HepG2 (cell line): ENCODE measurements around the gene PLEKHN1. TPM values are rescaled to one million over a fixed set of nuclear protein-coding genes. Genes with fewer than 3 reads are reported as not detected.

Experiments
- AKAP8 ChIP-seq: sonication (generic); formaldehyde crosslinking; IDR thresholded peaks from 2 replicates; pipeline ENCODE4 v1.5.1; 2020; ENCODE audit warnings: mild to moderate bottlenecking, missing genetic modification reagents
- ATF7-NPFF ChIP-seq: sonication (generic); formaldehyde crosslinking; IDR thresholded peaks from 2 replicates; pipeline ENCODE4 v1.8.1; 2023; ENCODE audit warnings: mild to moderate bottlenecking, low read depth, missing genetic modification reagents, moderate library complexity
- BORCS8-MEF2B ChIP-seq: sonication (generic); formaldehyde crosslinking; IDR thresholded peaks from 2 replicates; pipeline ENCODE4 v1.8.0; 2022; ENCODE audit warnings: mild to moderate bottlenecking, missing genetic modification reagents
- ELF1 ChIP-seq: sonication (generic); formaldehyde crosslinking; IDR thresholded peaks from 2 replicates; pipeline ENCODE4 v1.4.0; 2020; ENCODE audit warnings: missing genetic modification reagents
- FOSL2 ChIP-seq: sonication (generic); formaldehyde crosslinking; IDR thresholded peaks from 2 replicates; pipeline ENCODE4 v1.4.0; 2020; ENCODE audit warnings: missing genetic modification reagents
- SATB2 ChIP-seq: sonication (generic); formaldehyde crosslinking; IDR thresholded peaks from 2 replicates; pipeline ENCODE4 v1.5.0; 2020; ENCODE audit warnings: missing genetic modification reagents
- SRY ChIP-seq: sonication (generic); formaldehyde crosslinking; IDR thresholded peaks from 2 replicates; pipeline ENCODE4 v1.8.0; 2022; ENCODE audit warnings: mild to moderate bottlenecking, missing genetic modification reagents
- ZBTB38 ChIP-seq: sonication (generic); formaldehyde crosslinking; IDR thresholded peaks from 2 replicates; pipeline ENCODE4 v1.5.1; 2020; ENCODE audit warnings: mild to moderate bottlenecking, missing genetic modification reagents
- ZFP36L2 ChIP-seq: sonication (generic); formaldehyde crosslinking; IDR thresholded peaks from 2 replicates; pipeline ENCODE4 v1.4.0; 2020; ENCODE audit warnings: missing genetic modification reagents
- ZFP37 ChIP-seq: sonication (generic); formaldehyde crosslinking; IDR thresholded peaks from 2 replicates; pipeline ENCODE4 v1.4.0; 2020; ENCODE audit warnings: missing genetic modification reagents, borderline replicate concordance
- ZMAT3 ChIP-seq: sonication (generic); formaldehyde crosslinking; conservative IDR thresholded peaks from 2 replicates; pipeline ENCODE4 v1.7.0; 2021; ENCODE audit warnings: missing genetic modification reagents
- ZNF34 ChIP-seq: sonication (generic); formaldehyde crosslinking; IDR thresholded peaks from 2 replicates; pipeline ENCODE4 v1.4.0; 2020; ENCODE audit warnings: mild to moderate bottlenecking, missing genetic modification reagents, borderline replicate concordance
- ZNF563 ChIP-seq: sonication (generic); formaldehyde crosslinking; IDR thresholded peaks from 2 replicates; pipeline ENCODE4 v1.8.0; 2022; ENCODE audit warnings: mild to moderate bottlenecking, moderate library complexity, missing genetic modification reagents
- ZNF792 ChIP-seq: IDR thresholded peaks from 2 replicates; pipeline ENCODE4 v1.6.1; 2016
- polyA plus RNA-seq, 8 experiments: library from polyadenylated mRNA; depleted of rRNA in 3 of 8; stranded (reverse) in 7 of 8; unstranded in 1 of 8; fragments of >200 nt; fragmentation: Illumina TruSeq in 4 of 8; extraction: Trizol in 4 of 8; gene quantifications; 2 replicates each; pipeline versions ENCODE4 v1.2.1 to v1.2.3, GENCODE V29; 2011 to 2016; ENCODE audit warnings: low read depth in 4 of 8, missing spikeins in 1 of 8, mixed read lengths in 1 of 8; ENCODE audit not compliant: insufficient read depth in 1 of 8
- total RNA-seq, 5 experiments: library from RNA; depleted of rRNA; stranded (reverse); fragments of >200 nt; fragmentation: Illumina TruSeq; extraction: Trizol; gene quantifications; 2 replicates each; pipeline ENCODE4 v1.2.3, GENCODE V29; 2016; ENCODE audit warnings: low read depth in 1 of 5
- TF ChIP-seq, protein P1 (sequence below): sonication (generic); formaldehyde crosslinking; IDR thresholded peaks from 2 replicates; pipeline ENCODE4 v1.8.1; 2022; ENCODE audit warnings: mild to moderate bottlenecking, missing genetic modification reagents
- TF ChIP-seq, protein P2 (sequence below): sonication (generic); formaldehyde crosslinking; conservative IDR thresholded peaks from 2 replicates; pipeline ENCODE4 v1.4.0; 2020; ENCODE audit warnings: mild to moderate bottlenecking, missing genetic modification reagents, moderate library complexity
- TF ChIP-seq, protein P3 (sequence below), 2 experiments: sonication (generic) in 1 of 2; formaldehyde crosslinking in 1 of 2; IDR thresholded peaks; 2 replicates each; pipeline versions ENCODE4 v1.4.0 to v1.6.1; 2018 to 2020; ENCODE audit warnings: missing genetic modification reagents in 2 of 2, borderline replicate concordance in 1 of 2, low read depth in 1 of 2, mild to moderate bottlenecking in 1 of 2, missing biosample characterization in 1 of 2
- TF ChIP-seq, protein P4 (sequence below): sonication (generic); formaldehyde crosslinking; conservative IDR thresholded peaks from 2 replicates; pipeline ENCODE4 v1.8.0; 2022; ENCODE audit warnings: mild to moderate bottlenecking, moderate library complexity, missing genetic modification reagents
- TF ChIP-seq, protein P5 (sequence below): IDR thresholded peaks from 2 replicates; pipeline ENCODE4 v1.6.1; 2016; ENCODE audit warnings: missing genetic modification reagents, missing compliant biosample characterization

Gene PLEKHN1
- total and polyA plus RNA-seq, 2 of the 13 experiments (the other 11 are each of a cell fraction or from before 2014, with no cell fraction given) = 0.42 to 0.58 TPM

DNA sequence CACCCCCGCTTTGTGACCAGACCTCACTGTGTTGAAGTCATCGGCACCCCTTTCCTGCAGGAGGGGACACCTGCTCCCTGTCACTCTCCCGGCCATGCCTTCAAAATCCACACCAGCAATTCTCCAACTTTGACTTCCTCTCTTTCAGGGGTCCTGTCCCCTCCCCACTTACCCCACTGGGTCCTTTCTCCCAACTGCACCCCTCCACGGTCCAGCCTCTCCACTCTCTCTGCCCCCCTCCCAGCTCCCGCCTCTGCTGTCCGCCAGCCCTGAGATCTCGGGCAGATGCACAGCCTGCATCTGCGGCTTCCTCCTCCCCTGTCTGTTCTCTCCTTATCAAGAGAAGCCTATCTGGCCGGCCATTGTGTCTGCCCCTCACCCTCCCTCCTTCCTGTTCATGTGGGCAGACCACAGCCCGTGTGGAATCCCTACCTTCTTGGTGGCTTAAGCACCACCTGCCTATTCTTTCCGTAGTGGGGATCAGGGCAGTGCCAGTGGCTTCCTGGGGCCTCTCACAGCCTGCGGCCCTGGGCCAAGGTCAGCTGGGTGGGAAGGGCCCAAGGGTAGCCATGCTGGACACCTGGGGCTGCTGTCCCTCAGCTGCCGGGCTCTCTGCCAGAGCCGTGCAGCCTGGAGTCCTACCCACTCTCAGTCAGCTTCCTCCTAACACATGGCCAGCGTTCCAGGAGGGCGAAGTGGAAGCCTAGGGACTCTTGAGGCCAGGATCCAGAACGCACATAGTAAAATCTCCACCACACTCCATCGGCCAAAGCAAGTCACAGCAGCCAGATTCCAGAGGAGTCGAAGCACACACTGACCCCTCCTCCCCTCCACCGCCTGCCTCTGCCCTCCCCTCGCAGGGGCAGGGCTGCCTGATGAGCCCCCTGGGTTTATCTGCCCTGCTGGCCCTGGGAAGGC lies 38.8 kb downstream of the PLEKHN1 start (continued):
- TF ChIP-seq, protein P1, sequence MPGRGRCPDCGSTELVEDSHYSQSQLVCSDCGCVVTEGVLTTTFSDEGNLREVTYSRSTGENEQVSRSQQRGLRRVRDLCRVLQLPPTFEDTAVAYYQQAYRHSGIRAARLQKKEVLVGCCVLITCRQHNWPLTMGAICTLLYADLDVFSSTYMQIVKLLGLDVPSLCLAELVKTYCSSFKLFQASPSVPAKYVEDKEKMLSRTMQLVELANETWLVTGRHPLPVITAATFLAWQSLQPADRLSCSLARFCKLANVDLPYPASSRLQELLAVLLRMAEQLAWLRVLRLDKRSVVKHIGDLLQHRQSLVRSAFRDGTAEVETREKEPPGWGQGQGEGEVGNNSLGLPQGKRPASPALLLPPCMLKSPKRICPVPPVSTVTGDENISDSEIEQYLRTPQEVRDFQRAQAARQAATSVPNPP = no peak
- TF ChIP-seq ELF1 (CRISPR knock-in tag) (peak; percentile 56; the same call in 1 of the 2 replicates), ATF7-NPFF (CRISPR knock-in tag) (0 out of 2 replicates have a peak, but pooled peaks have one; percentile 32), ZNF792 (peak; percentile 63; the same call in 1 of the 2 replicates), ZMAT3 (peak; percentile 42; the same call in 1 of the 2 replicates), ZFP37 (CRISPR knock-in tag) (no peak), ZFP36L2 (no peak), FOSL2 (CRISPR knock-in tag) (0 out of 2 replicates have a peak, but pooled peaks have one; percentile 42), SATB2 (CRISPR knock-in tag) (no peak), SRY (CRISPR knock-in tag) (peak; percentile 63; the same call in 1 of the 2 replicates), AKAP8 (peak; percentile 76; the same call in 1 of the 2 replicates), ZNF34 (CRISPR knock-in tag) (no peak), ZBTB38 (peak; percentile 49; the same call in 1 of the 2 replicates), BORCS8-MEF2B (CRISPR knock-in tag) (0 out of 2 replicates have a peak, but pooled peaks have one; percentile 41), ZNF563 (CRISPR knock-in tag) (0 out of 2 replicates have a peak, but pooled peaks have one; percentile 20)
- TF ChIP-seq, protein P2, sequence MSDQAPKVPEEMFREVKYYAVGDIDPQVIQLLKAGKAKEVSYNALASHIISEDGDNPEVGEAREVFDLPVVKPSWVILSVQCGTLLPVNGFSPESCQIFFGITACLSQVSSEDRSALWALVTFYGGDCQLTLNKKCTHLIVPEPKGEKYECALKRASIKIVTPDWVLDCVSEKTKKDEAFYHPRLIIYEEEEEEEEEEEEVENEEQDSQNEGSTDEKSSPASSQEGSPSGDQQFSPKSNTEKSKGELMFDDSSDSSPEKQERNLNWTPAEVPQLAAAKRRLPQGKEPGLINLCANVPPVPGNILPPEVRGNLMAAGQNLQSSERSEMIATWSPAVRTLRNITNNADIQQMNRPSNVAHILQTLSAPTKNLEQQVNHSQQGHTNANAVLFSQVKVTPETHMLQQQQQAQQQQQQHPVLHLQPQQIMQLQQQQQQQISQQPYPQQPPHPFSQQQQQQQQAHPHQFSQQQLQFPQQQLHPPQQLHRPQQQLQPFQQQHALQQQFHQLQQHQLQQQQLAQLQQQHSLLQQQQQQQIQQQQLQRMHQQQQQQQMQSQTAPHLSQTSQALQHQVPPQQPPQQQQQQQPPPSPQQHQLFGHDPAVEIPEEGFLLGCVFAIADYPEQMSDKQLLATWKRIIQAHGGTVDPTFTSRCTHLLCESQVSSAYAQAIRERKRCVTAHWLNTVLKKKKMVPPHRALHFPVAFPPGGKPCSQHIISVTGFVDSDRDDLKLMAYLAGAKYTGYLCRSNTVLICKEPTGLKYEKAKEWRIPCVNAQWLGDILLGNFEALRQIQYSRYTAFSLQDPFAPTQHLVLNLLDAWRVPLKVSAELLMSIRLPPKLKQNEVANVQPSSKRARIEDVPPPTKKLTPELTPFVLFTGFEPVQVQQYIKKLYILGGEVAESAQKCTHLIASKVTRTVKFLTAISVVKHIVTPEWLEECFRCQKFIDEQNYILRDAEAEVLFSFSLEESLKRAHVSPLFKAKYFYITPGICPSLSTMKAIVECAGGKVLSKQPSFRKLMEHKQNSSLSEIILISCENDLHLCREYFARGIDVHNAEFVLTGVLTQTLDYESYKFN (CRISPR knock-in tag) = peak; percentile 77
- TF ChIP-seq, protein P3, sequence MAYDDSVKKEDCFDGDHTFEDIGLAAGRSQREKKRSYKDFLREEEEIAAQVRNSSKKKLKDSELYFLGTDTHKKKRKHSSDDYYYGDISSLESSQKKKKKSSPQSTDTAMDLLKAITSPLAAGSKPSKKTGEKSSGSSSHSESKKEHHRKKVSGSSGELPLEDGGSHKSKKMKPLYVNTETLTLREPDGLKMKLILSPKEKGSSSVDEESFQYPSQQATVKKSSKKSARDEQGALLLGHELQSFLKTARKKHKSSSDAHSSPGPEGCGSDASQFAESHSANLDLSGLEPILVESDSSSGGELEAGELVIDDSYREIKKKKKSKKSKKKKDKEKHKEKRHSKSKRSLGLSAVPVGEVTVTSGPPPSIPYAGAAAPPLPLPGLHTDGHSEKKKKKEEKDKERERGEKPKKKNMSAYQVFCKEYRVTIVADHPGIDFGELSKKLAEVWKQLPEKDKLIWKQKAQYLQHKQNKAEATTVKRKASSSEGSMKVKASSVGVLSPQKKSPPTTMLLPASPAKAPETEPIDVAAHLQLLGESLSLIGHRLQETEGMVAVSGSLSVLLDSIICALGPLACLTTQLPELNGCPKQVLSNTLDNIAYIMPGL (CRISPR knock-in tag; IDR thresholded peaks at IDR 0.05; ENCODE audit: borderline replicate concordance in 1 of 2, low read depth in 1 of 2) = peak in 1 of 2 experiments; percentile 59; a peak in 1 of 4 replicates
- TF ChIP-seq, protein P4, sequence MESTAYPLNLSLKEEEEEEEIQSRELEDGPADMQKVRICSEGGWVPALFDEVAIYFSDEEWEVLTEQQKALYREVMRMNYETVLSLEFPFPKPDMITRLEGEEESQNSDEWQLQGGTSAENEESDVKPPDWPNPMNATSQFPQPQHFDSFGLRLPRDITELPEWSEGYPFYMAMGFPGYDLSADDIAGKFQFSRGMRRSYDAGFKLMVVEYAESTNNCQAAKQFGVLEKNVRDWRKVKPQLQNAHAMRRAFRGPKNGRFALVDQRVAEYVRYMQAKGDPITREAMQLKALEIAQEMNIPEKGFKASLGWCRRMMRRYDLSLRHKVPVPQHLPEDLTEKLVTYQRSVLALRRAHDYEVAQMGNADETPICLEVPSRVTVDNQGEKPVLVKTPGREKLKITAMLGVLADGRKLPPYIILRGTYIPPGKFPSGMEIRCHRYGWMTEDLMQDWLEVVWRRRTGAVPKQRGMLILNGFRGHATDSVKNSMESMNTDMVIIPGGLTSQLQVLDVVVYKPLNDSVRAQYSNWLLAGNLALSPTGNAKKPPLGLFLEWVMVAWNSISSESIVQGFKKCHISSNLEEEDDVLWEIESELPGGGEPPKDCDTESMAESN = 0 out of 2 replicates have a peak, but pooled peaks have one; percentile 45
- TF ChIP-seq, protein P5, sequence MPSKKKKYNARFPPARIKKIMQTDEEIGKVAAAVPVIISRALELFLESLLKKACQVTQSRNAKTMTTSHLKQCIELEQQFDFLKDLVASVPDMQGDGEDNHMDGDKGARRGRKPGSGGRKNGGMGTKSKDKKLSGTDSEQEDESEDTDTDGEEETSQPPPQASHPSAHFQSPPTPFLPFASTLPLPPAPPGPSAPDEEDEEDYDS (CRISPR knock-in tag) = 0 out of 2 replicates have a peak, but pooled peaks have one; percentile 53
